ENCODE measurements around the gene CHST9. TPM values are rescaled to one million over a fixed set of nuclear protein-coding genes. Genes with fewer than 3 reads are reported as not detected.

CHST9 gene
- total RNA-seq, 4 donors from 2014 or later, result 0.16 to 0.80 (median 0.41) TPM; not detected in 1

DNA sequence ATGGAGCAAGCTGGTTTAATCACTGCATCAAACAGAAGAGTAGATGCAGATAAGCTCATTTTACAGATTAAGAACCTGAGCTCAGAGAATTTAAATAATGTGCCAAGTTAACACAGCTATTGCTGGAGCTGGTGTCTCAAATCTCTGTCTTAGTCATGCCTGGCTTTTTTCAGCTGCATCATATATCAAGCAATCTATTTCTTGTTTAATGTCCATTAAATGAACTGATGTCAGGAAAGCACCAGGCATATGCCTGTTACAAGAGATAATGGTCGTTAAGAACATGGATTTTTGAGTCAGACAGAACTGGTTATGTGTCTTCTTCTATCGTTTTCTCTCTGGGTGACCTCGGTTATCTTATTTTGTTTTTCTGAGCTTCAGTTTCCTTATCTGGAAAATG, 259.8 kb downstream of the CHST9 start:
- Histone ChIP-seq H3K4me3 (no peak overlapping the region), H3K27ac (no peak overlapping the region), H3K9me3 (no peaks in the 10 kb centered on the region), H3K27me3 (no peaks in the 10 kb centered on the region), H3K36me3 (no peaks in the 10 kb centered on the region), H3K4me1 (no peaks in the 10 kb centered on the region)
- WGBS, 2 donors (ENCODE audit: low coverage in 1 of 2), result 55 to 78% methylated on average over 3 of the region's 3 CpGs
- TF ChIP-seq EP300 (IDR thresholded peaks at IDR 0.05; ENCODE audit: low read depth) (no peak), POLR2A (IDR thresholded peaks at IDR 0.05) (no peak), POLR2AphosphoS5 (IDR thresholded peaks at IDR 0.05) (no peak)
- TF ChIP-seq, protein P1, sequence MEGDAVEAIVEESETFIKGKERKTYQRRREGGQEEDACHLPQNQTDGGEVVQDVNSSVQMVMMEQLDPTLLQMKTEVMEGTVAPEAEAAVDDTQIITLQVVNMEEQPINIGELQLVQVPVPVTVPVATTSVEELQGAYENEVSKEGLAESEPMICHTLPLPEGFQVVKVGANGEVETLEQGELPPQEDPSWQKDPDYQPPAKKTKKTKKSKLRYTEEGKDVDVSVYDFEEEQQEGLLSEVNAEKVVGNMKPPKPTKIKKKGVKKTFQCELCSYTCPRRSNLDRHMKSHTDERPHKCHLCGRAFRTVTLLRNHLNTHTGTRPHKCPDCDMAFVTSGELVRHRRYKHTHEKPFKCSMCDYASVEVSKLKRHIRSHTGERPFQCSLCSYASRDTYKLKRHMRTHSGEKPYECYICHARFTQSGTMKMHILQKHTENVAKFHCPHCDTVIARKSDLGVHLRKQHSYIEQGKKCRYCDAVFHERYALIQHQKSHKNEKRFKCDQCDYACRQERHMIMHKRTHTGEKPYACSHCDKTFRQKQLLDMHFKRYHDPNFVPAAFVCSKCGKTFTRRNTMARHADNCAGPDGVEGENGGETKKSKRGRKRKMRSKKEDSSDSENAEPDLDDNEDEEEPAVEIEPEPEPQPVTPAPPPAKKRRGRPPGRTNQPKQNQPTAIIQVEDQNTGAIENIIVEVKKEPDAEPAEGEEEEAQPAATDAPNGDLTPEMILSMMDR (IDR thresholded peaks at IDR 0.05), result no peak
- DNase-seq, result no peak
- in situ Hi-C loops (cut with MboI; ENCODE audit: low pct_ligation_motif_present in 1 of 4, low pct_unique_long_range_greater_than_20kb in 1 of 4, low sequenced_read_pairs in 3 of 4) (no loop called here), intact Hi-C loops (cut with DNase I; ENCODE audit: low total_unique reads) (no loop called here)

DNA sequence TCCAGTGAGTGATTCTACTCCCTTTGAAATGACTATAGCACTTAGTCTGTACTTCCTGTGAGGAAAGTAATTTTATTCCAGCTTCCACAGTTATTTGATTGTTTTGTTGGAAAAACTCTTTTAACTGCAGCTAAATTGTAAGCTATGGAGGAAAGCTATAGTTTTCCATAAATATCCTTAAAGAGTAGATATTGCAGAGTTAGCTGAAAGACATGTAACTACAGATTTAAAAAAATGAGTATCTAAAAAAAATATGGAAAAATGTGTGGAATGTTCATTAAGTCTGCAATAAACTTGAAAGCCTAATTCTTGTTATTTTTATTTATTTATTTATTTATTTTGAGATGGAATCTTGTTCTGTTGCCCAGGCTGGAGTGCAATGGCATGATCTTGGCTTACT, 262.8 kb downstream of the CHST9 start:
- Histone ChIP-seq H3K36me3 (no peaks in the 10 kb centered on the region), H3K4me1 (no peaks in the 10 kb centered on the region), H3K27me3 (no peaks in the 10 kb centered on the region), H3K4me3 (no peak overlapping the region), H3K9me3 (no peaks in the 10 kb centered on the region), H3K27ac (no peak overlapping the region)
- in situ Hi-C loops (cut with MboI; ENCODE audit: low pct_ligation_motif_present in 1 of 4, low pct_unique_long_range_greater_than_20kb in 1 of 4, low sequenced_read_pairs in 3 of 4) (no loop called here), intact Hi-C loops (cut with DNase I; ENCODE audit: low total_unique reads) (no loop called here)
- TF ChIP-seq POLR2AphosphoS5 (IDR thresholded peaks at IDR 0.05) (no peak), EP300 (IDR thresholded peaks at IDR 0.05; ENCODE audit: low read depth) (no peak), POLR2A (IDR thresholded peaks at IDR 0.05) (no peak)
- TF ChIP-seq, protein P1 (IDR thresholded peaks at IDR 0.05), result no peak
- no peak for DNase-seq

DNA sequence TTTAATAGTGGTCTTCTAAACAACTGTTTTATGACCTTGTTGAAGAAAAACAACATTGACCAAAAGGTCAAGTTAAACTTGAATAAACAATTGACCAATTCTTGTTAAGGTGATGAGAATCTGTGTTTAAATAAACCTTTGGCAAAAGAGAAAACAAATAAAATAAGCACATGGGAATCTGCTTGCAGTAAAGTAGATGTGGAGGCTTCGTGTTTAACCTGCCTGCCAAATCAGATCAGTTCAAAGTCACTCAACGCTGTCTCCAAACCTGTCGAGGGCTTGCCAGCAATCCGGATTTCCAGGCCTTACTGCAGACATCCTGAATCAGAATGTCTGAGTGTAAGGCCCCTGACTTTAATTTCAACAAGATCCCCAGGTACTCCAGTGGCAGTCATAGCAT, 264.5 kb downstream of the CHST9 start:
- in situ Hi-C loops (cut with MboI; ENCODE audit: low pct_ligation_motif_present in 1 of 4, low pct_unique_long_range_greater_than_20kb in 1 of 4, low sequenced_read_pairs in 3 of 4) (no loop called here), intact Hi-C loops (cut with DNase I; ENCODE audit: low total_unique reads) (no loop called here)
- no peaks in the 10 kb centered on the region for H3K27me3 ChIP-seq
- no peaks in the 10 kb centered on the region for H3K9me3 ChIP-seq
- no peak overlapping the region for H3K27ac ChIP-seq
- no peaks in the 10 kb centered on the region for H3K4me1 ChIP-seq
- 40 to 51% methylated on average over 1 to 4 of the region's 4 CpGs for whole genome bisulfite sequencing, 2 donors (ENCODE audit: low coverage in 1 of 2)
- DNase-seq, result no peak
- TF ChIP-seq POLR2A (IDR thresholded peaks at IDR 0.05) (no peak), POLR2AphosphoS5 (IDR thresholded peaks at IDR 0.05) (no peak), EP300 (IDR thresholded peaks at IDR 0.05; ENCODE audit: low read depth) (no peak)
- TF ChIP-seq, protein P1 (IDR thresholded peaks at IDR 0.05), result no peak
- H3K36me3 ChIP-seq, result no peaks in the 10 kb centered on the region
- no peak overlapping the region for H3K4me3 ChIP-seq

DNA sequence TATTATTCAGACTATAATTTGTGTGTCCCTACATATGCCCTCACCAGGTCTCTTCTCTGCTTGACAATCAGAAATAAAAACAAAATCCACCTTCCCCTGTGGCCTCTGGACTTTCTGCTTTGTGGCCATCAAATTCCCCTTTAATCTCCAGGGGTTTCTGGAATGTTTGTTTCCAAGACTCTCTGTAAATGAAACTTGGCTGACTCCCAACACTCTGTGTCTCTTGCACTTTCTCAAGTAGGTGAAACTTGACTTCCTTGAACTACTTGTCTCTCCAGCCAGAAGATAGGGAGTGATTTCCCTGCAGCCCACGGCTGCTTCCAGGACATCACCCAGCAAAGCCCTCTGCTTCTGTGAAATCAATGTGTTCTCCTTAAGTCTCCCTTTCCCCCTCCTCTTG, 265.5 kb downstream of the CHST9 start:
- in situ Hi-C loops (cut with MboI; ENCODE audit: low pct_ligation_motif_present in 1 of 4, low pct_unique_long_range_greater_than_20kb in 1 of 4, low sequenced_read_pairs in 3 of 4), result no loop called here
- no peak for DNase-seq

More for the DNA sequence above, 265.5 kb downstream of the CHST9 start:
- WGBS, 2 donors (ENCODE audit: low coverage in 1 of 2), result 15% methylated on average over 1 of the region's 1 CpG; no CpG with 5 or more reads in 1 of the 2 donors
- no peak overlapping the region for H3K27ac ChIP-seq
- no peak for TF ChIP-seq POLR2AphosphoS5 (IDR thresholded peaks at IDR 0.05)
- TF ChIP-seq, protein P1 (IDR thresholded peaks at IDR 0.05), result no peak
- TF ChIP-seq POLR2A (IDR thresholded peaks at IDR 0.05), result no peak
- TF ChIP-seq EP300 (IDR thresholded peaks at IDR 0.05; ENCODE audit: low read depth), result no peak
- intact Hi-C loops (cut with DNase I; ENCODE audit: low total_unique reads), result no loop called here
- H3K9me3 ChIP-seq, result no peaks in the 10 kb centered on the region
- no peak overlapping the region for H3K4me3 ChIP-seq
- H3K4me1 ChIP-seq, result no peaks in the 10 kb centered on the region
- H3K36me3 ChIP-seq, result no peaks in the 10 kb centered on the region
- H3K27me3 ChIP-seq, result no peaks in the 10 kb centered on the region

Data from transverse colon (tissue), 4 donors.